Dermis lymphatic vessel endothelial cell (primary cell): Measurements from ENCODE around the gene GPR179. TPM values are rescaled to one million over a fixed set of nuclear protein-coding genes. Genes with fewer than 3 reads are reported as not detected.

ENCODE experiments used
- total RNA-seq: library from RNA; depleted of rRNA; stranded (reverse); fragments of >200 nt; gene quantifications from 2 replicates; pipeline ENCODE4 v1.2.1, GENCODE V29; 2014

Gene GPR179, protein sequence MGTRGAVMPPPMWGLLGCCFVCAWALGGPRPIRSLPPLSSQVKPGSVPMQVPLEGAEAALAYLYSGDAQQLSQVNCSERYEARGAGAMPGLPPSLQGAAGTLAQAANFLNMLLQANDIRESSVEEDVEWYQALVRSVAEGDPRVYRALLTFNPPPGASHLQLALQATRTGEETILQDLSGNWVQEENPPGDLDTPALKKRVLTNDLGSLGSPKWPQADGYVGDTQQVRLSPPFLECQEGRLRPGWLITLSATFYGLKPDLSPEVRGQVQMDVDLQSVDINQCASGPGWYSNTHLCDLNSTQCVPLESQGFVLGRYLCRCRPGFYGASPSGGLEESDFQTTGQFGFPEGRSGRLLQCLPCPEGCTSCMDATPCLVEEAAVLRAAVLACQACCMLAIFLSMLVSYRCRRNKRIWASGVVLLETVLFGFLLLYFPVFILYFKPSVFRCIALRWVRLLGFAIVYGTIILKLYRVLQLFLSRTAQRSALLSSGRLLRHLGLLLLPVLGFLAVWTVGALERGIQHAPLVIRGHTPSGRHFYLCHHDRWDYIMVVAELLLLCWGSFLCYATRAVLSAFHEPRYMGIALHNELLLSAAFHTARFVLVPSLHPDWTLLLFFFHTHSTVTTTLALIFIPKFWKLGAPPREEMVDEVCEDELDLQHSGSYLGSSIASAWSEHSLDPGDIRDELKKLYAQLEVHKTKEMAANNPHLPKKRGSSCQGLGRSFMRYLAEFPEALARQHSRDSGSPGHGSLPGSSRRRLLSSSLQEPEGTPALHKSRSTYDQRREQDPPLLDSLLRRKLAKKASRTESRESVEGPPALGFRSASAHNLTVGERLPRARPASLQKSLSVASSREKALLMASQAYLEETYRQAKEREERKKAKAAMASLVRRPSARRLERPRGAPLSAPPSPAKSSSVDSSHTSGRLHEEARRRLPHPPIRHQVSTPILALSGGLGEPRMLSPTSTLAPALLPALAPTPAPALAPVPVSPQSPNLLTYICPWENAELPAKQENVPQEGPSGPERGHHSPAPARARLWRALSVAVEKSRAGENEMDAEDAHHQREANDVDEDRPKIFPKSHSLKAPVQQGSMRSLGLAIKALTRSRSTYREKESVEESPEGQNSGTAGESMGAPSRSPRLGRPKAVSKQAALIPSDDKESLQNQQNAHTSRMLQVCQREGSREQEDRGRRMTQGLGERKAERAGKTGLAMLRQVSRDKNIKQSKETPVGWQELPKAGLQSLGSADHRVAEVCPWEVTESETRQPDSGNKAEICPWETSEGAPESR (N-terminal part only)
- total RNA-seq, result not detected in 2 replicates

GRCh38 chr17:38343608-38344419 lies at the start of gene GPR179:
GPR179 (minus strand) TSS chr17:38343956; CDS start chr17:38343789, 167 bp downstream.

GRCh38 chr17:38351412-38352222 lies 7.9 kb upstream of the GPR179 start, which contains the start of gene SOCS7:
SOCS7 (plus strand) TSS chr17:38351844; CDS start chr17:38352053, 209 bp downstream.

GRCh38 chr17:38296834-38297517 lies 46.8 kb downstream of the GPR179 start, which contains the start of gene MRPL45:
MRPL45 (plus strand) TSS chr17:38297168; CDS start chr17:38297184, 16 bp downstream.

Other genes with a start within 250 kb of the GPR179 start
- 1.4 TPM in 1 of 2 replicates, not detected in the other for gene TBC1D3E, start 216.0 kb downstream of the GPR179 start, total RNA-seq
- gene TBC1D3, start 151.4 kb downstream of the GPR179 start, total RNA-seq, result not detected in 2 replicates
- gene MRPL45, start 46.8 kb downstream of the GPR179 start, total RNA-seq, result 37.2 and 43.3 TPM in 2 replicates
- 7.0 and 9.2 TPM in 2 replicates for gene SOCS7, start 7.9 kb upstream of the GPR179 start, total RNA-seq
- gene ARHGAP23, start 84.5 kb upstream of the GPR179 start, total RNA-seq, result 27.3 and 34.1 TPM in 2 replicates